Neural cell (in vitro differentiated cells): ENCODE data around the gene CIAPIN1.

ENCODE experiments used
- EP300 ChIP-seq: fragments of 450-650 bp; conservative IDR thresholded peaks from 2 replicates; pipeline ENCODE4 v1.6.1; 2014; ENCODE audit warnings: antibody characterized with exemption, mild to moderate bottlenecking, moderate library complexity; ENCODE audit not compliant: poor library complexity, severe bottlenecking
- MXI1 ChIP-seq: fragments of 450-650 bp; conservative IDR thresholded peaks from 2 replicates; pipeline ENCODE4 v1.6.1; 2014; ENCODE audit warnings: antibody characterized with exemption, mild to moderate bottlenecking; ENCODE audit not compliant: poor library complexity, severe bottlenecking
- POLR2AphosphoS5 ChIP-seq: IDR thresholded peaks from 2 replicates; pipeline ENCODE4 v1.6.1; 2012
- RAD21 ChIP-seq: fragments of 450-650 bp; conservative IDR thresholded peaks from 2 replicates; pipeline ENCODE4 v1.6.1; 2014; ENCODE audit warnings: antibody characterized with exemption, mild to moderate bottlenecking, moderate library complexity
- TAF1 ChIP-seq: IDR thresholded peaks from 2 replicates; pipeline ENCODE4 v1.6.1; 2012; ENCODE audit warnings: low read depth
- TF ChIP-seq, protein P1 (sequence below): fragments of 450-650 bp; IDR thresholded peaks from 2 replicates; pipeline ENCODE4 v1.5.1; 2014; ENCODE audit warnings: antibody characterized with exemption, mild to moderate bottlenecking, moderate library complexity; ENCODE audit not compliant: poor library complexity, severe bottlenecking
- TF ChIP-seq, protein P2 (sequence below): IDR thresholded peaks from 2 replicates; pipeline ENCODE4 v1.6.1; 2012; ENCODE audit warnings: borderline replicate concordance

DNA sequence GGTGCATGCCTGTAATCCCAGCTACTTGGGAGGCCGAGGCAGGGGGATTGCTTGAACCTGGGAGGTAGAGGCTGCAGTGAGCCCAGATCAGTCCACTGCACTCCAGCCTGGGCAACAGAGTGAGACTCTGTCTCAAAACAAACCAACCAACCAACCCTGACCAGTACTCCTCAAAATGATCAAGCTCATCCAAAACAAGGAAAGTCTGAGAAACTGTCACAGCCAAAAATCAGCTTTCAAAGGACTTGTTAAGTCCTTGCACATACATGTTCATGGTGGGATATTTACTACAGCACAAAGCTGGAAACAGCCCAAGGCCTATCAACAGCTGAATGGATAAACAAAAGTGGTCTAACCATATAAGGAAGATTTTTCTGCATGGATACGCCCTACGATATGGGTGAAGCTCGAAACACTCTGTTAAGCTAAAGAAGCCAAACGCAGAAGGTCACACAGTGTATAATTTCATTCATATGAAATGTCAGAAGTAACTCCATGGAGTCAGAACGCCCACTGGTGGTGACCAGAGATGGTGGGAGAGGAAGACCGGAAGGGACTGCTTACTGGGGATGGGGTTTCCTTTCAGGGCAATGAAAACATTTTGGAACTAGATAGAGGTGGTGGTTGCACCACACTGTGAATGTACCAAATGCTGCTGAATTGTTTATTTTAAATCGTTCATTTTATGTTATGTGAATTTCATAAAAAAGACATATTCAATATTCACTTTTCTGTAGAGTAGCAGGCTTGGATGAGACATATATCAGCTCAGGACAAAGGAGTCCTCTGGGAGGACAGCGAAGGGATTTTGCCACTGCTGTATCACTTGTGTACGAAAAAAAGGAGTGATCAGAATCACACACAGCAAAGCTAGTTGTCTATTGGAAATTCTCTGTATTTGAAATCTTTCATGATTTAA is 24.9 kb downstream of the CIAPIN1 start:
- no peak for TF ChIP-seq POLR2AphosphoS5
- peak; percentile 56 for TF ChIP-seq RAD21
- TF ChIP-seq, protein P1, sequence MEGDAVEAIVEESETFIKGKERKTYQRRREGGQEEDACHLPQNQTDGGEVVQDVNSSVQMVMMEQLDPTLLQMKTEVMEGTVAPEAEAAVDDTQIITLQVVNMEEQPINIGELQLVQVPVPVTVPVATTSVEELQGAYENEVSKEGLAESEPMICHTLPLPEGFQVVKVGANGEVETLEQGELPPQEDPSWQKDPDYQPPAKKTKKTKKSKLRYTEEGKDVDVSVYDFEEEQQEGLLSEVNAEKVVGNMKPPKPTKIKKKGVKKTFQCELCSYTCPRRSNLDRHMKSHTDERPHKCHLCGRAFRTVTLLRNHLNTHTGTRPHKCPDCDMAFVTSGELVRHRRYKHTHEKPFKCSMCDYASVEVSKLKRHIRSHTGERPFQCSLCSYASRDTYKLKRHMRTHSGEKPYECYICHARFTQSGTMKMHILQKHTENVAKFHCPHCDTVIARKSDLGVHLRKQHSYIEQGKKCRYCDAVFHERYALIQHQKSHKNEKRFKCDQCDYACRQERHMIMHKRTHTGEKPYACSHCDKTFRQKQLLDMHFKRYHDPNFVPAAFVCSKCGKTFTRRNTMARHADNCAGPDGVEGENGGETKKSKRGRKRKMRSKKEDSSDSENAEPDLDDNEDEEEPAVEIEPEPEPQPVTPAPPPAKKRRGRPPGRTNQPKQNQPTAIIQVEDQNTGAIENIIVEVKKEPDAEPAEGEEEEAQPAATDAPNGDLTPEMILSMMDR = peak; percentile 50
- no peak for TF ChIP-seq EP300
- no peak for TF ChIP-seq MXI1
- TF ChIP-seq, protein P2, sequence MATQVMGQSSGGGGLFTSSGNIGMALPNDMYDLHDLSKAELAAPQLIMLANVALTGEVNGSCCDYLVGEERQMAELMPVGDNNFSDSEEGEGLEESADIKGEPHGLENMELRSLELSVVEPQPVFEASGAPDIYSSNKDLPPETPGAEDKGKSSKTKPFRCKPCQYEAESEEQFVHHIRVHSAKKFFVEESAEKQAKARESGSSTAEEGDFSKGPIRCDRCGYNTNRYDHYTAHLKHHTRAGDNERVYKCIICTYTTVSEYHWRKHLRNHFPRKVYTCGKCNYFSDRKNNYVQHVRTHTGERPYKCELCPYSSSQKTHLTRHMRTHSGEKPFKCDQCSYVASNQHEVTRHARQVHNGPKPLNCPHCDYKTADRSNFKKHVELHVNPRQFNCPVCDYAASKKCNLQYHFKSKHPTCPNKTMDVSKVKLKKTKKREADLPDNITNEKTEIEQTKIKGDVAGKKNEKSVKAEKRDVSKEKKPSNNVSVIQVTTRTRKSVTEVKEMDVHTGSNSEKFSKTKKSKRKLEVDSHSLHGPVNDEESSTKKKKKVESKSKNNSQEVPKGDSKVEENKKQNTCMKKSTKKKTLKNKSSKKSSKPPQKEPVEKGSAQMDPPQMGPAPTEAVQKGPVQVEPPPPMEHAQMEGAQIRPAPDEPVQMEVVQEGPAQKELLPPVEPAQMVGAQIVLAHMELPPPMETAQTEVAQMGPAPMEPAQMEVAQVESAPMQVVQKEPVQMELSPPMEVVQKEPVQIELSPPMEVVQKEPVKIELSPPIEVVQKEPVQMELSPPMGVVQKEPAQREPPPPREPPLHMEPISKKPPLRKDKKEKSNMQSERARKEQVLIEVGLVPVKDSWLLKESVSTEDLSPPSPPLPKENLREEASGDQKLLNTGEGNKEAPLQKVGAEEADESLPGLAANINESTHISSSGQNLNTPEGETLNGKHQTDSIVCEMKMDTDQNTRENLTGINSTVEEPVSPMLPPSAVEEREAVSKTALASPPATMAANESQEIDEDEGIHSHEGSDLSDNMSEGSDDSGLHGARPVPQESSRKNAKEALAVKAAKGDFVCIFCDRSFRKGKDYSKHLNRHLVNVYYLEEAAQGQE = no peak
- TF ChIP-seq TAF1 = no peak
